ENCODE data around the gene GRIA3.

DNA sequence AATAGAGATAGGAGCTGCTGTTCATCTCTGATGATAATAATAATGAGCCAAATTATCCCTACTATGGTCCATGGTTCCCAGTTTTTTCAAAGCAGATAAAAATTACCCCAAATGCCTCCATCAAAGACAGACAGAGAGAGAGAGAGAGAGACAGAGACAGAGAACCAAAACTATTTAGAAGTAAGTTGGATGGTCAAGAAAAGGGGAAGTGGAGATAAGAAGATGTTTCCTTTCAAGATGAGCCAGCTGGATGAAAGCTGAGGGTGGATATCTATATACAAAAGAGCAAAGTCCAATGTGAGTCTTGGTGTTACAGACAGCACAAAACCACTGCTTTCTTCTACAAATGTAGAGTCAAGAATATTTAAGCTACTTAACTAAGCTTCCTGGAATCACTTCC is 173.9 kb downstream of the GRIA3 start:
- TF ChIP-seq, protein P1, sequence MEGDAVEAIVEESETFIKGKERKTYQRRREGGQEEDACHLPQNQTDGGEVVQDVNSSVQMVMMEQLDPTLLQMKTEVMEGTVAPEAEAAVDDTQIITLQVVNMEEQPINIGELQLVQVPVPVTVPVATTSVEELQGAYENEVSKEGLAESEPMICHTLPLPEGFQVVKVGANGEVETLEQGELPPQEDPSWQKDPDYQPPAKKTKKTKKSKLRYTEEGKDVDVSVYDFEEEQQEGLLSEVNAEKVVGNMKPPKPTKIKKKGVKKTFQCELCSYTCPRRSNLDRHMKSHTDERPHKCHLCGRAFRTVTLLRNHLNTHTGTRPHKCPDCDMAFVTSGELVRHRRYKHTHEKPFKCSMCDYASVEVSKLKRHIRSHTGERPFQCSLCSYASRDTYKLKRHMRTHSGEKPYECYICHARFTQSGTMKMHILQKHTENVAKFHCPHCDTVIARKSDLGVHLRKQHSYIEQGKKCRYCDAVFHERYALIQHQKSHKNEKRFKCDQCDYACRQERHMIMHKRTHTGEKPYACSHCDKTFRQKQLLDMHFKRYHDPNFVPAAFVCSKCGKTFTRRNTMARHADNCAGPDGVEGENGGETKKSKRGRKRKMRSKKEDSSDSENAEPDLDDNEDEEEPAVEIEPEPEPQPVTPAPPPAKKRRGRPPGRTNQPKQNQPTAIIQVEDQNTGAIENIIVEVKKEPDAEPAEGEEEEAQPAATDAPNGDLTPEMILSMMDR (IDR thresholded peaks at IDR 0.05; ENCODE audit: insufficient read depth, low read depth, low read length) = no peak
- no peak for TF ChIP-seq EZH2 (IDR thresholded peaks at IDR 0.05; ENCODE audit: insufficient read depth, low read length)
